PC-9 (cell line): ENCODE measurements around the gene PHRF1. TPM values are rescaled to one million over a fixed set of nuclear protein-coding genes. Genes with fewer than 3 reads are reported as not detected.
A peak's percentile ranks its signal among the peaks of the same experiment; 100 is the strongest.

Source experiments
- Bru-seq: library from RNA; stranded (reverse); fragments of 400-500 nt; gene quantifications from one replicate; lab custom pipeline; 2021; lab: Mats Ljungman, UMichigan
- BruChase-seq, 2 experiments: library from RNA; stranded (reverse); fragments of 400-500 nt; gene quantifications; one replicate each; lab custom pipeline; 2021; lab: Mats Ljungman, UMichigan
- BruUV-seq: library from RNA; stranded (reverse); fragments of 400-500 nt; replicated peaks from 2 replicates; lab custom pipeline; 2021; lab: Mats Ljungman, UMichigan
- CTCF ChIA-PET: fragments of 300-600 bp; sonication (Branson Sonifier 250); formaldehyde crosslinking; loops from one replicate; lab custom pipeline; 2022; ENCODE audit warnings: antibody characterized with exemption; lab: Charles Lee
- POLR2A ChIA-PET: fragments of 300-600 bp; sonication (Branson Sonifier 250); formaldehyde crosslinking; loops from one replicate; lab custom pipeline; 2022; ENCODE audit warnings: antibody characterized with exemption; ENCODE audit not compliant: unreplicated experiment; lab: Charles Lee
- DNase-seq, 2 experiments: peaks; one replicate each; pipeline versions ENCODE4 v3.0.0 to v3.0.0-alpha.2; 2015 to 2022; ENCODE audit warnings: mixed read lengths in 1 of 2
- H2AFZ ChIP-seq: fragments of 200-600 bp; sonication (generic); 2 replicates; pipeline ENCODE4 v1.8.1; 2017; ENCODE audit warnings: antibody characterized with exemption
- H3F3A ChIP-seq: fragments of 200-600 bp; sonication (generic); 2 replicates; pipeline ENCODE4 v1.8.1; 2017; ENCODE audit warnings: antibody characterized with exemption, mild to moderate bottlenecking, low read depth; ENCODE audit not compliant: insufficient read depth
- H3K27ac ChIP-seq: fragments of 200-600 bp; sonication (generic); 2 replicates; pipeline ENCODE4 v1.6.1; 2016; ENCODE audit warnings: mixed run types
- H3K27me3 ChIP-seq: fragments of 200-600 bp; sonication (generic); 2 replicates; pipeline ENCODE4 v1.6.1; 2016; ENCODE audit warnings: low read depth, mixed run types; ENCODE audit not compliant: insufficient read depth
- H3K36me3 ChIP-seq: fragments of 200-600 bp; sonication (generic); 2 replicates; pipeline ENCODE4 v1.6.1; 2016; ENCODE audit warnings: low read depth, mixed run types
- H3K4me1 ChIP-seq: fragments of 200-600 bp; sonication (generic); replicated peaks from 2 replicates; pipeline ENCODE4 v1.6.1; 2016; ENCODE audit warnings: mixed run types; ENCODE audit not compliant: insufficient read depth
- H3K4me2 ChIP-seq: fragments of 200-600 bp; sonication (generic); 2 replicates; pipeline ENCODE4 v1.6.1; 2017; ENCODE audit warnings: mixed run types
- H3K4me3 ChIP-seq: fragments of 200-600 bp; sonication (generic); 2 replicates; pipeline ENCODE4 v1.6.1; 2016; ENCODE audit warnings: mixed run types
- H3K79me2 ChIP-seq: fragments of 200-600 bp; sonication (generic); 2 replicates; pipeline ENCODE4 v1.6.1; 2017; ENCODE audit warnings: low read depth, mixed run types
- H3K9me2 ChIP-seq: fragments of 200-600 bp; sonication (generic); 2 replicates; pipeline ENCODE4 v1.8.1; 2017; ENCODE audit warnings: mild to moderate bottlenecking; ENCODE audit not compliant: insufficient read depth
- H3K9me3 ChIP-seq: fragments of 200-600 bp; sonication (generic); 2 replicates; pipeline ENCODE4 v1.8.1; 2016; ENCODE audit warnings: low read depth; ENCODE audit not compliant: insufficient read depth
- H4K20me1 ChIP-seq: fragments of 200-600 bp; sonication (generic); 2 replicates; pipeline ENCODE4 v1.8.1; 2017; ENCODE audit not compliant: insufficient read depth
- EZH2 ChIP-seq: fragments of 200-600 bp; sonication (generic); IDR thresholded peaks from 2 replicates; pipeline ENCODE4 v1.8.0; 2017; ENCODE audit warnings: antibody characterized with exemption, low read depth
- intact Hi-C: fragments of 100-400 bp; cut with micrococcal nuclease; formaldehyde crosslinking; loops from one replicate; pipeline ENCODE4 v1.10.0; 2022; ENCODE audit not compliant: unreplicated experiment
- long read RNA-seq: library from polyadenylated mRNA; stranded (forward); transcript quantifications from one replicate; pipeline ENCODE4 v2.0.0, GENCODE V29; 2022
- total RNA-seq: library from RNA; stranded (reverse); gene quantifications from 2 replicates; pipeline ENCODE4 v1.2.3, GENCODE V29; 2021
- TF ChIP-seq, protein P1 (sequence below): fragments of 200-600 bp; sonication (generic); conservative IDR thresholded peaks from 2 replicates; pipeline ENCODE4 v1.6.1; 2017; ENCODE audit warnings: mixed run types, antibody characterized with exemption, mild to moderate bottlenecking, moderate library complexity

PHRF1 gene, protein sequence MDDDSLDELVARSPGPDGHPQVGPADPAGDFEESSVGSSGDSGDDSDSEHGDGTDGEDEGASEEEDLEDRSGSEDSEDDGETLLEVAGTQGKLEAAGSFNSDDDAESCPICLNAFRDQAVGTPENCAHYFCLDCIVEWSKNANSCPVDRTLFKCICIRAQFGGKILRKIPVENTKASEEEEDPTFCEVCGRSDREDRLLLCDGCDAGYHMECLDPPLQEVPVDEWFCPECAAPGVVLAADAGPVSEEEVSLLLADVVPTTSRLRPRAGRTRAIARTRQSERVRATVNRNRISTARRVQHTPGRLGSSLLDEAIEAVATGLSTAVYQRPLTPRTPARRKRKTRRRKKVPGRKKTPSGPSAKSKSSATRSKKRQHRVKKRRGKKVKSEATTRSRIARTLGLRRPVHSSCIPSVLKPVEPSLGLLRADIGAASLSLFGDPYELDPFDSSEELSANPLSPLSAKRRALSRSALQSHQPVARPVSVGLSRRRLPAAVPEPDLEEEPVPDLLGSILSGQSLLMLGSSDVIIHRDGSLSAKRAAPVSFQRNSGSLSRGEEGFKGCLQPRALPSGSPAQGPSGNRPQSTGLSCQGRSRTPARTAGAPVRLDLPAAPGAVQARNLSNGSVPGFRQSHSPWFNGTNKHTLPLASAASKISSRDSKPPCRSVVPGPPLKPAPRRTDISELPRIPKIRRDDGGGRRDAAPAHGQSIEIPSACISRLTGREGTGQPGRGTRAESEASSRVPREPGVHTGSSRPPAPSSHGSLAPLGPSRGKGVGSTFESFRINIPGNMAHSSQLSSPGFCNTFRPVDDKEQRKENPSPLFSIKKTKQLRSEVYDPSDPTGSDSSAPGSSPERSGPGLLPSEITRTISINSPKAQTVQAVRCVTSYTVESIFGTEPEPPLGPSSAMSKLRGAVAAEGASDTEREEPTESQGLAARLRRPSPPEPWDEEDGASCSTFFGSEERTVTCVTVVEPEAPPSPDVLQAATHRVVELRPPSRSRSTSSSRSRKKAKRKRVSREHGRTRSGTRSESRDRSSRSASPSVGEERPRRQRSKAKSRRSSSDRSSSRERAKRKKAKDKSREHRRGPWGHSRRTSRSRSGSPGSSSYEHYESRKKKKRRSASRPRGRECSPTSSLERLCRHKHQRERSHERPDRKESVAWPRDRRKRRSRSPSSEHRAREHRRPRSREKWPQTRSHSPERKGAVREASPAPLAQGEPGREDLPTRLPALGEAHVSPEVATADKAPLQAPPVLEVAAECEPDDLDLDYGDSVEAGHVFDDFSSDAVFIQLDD (N-terminal part only)
- total RNA-seq, result 21.7 and 24.5 TPM in 2 replicates
- percentile 68 among the genes with signal in this experiment for Bru-seq, nascent RNA
- percentile 75 among the genes with signal in this experiment for BruChase-seq, experiment 1, labeled RNA remaining after a 2-hour chase
- BruChase-seq, experiment 2, labeled RNA remaining after a 6-hour chase, result percentile 84 among the genes with signal in this experiment
- long read RNA-seq, full-length matches to known transcripts, result 5 of 20 reads
- long read RNA-seq, partial matches to known transcripts, result 10 of 20 reads
- long read RNA-seq, other reads (novel, unspliced or antisense), result 5 of 20 reads

DNA sequence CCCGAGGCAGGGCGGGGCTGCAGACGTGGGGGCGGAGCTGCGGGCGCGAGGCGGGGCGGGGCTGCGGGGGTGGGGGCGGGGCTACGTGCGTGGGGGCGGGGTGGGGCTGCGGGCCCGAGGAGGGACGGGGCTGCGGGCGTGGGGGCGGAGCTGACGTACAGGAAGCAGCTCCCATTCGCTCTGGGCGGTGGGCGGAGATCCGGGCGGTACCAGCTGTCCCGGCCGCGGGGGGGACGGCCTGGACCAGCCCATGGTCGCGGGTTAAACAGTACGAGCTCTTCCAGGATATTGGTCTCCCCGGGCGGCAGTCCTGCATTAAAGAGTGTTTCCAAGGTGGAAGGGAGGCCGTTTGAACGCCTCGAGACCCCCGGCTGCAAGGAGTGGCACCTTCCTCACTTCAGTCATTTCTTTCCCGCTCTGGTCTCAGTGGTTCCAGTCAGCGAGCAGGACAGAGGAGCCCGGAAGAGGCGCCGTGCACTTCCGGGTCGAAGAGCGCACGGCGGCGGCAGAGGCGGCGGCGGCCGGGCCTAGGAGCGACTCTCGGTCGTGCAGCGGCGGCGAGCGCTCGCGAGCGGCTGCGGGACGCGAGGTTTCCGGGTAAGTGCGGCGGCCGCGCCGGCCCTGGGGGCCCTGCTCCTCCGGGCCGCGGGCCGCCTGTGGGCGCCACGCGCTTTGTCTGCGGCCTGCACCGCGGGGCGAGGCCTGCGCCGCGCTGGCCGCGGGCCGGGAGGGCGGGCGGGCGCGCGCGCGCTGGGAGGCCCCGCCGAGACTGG is at the start of gene PHRF1:
Gene PHRF1, plus strand, starts transcription at position 475 of the 773 bp plus-strand sequence. CDS start 5,043 bp downstream, outside the sequence.
- Histone ChIP-seq H3K4me2 (peak within 1 kb of the TSS; percentile 85), H3K4me1 (peaks cover 16% of the 10 kb centered on the region), H3K36me3 (no peaks in the 10 kb centered on the region; the same call in 1 of the 2 replicates), H2AFZ (peak within 1 kb of the TSS; percentile 84), H3F3A (no peaks in the 10 kb centered on the region), H3K9me2 (no peaks in the 10 kb centered on the region), H3K4me3 (peak within 1 kb of the TSS; percentile 79), H3K27me3 (no peaks in the 10 kb centered on the region), H3K9me3 (no peaks in the 10 kb centered on the region), H4K20me1 (peaks cover 40% of the 10 kb centered on the region), H3K79me2 (peaks cover 45% of the 10 kb centered on the region), H3K27ac (peak within 1 kb of the TSS; percentile 61; the same call in 1 of the 2 replicates)
- TF ChIP-seq, protein P1, sequence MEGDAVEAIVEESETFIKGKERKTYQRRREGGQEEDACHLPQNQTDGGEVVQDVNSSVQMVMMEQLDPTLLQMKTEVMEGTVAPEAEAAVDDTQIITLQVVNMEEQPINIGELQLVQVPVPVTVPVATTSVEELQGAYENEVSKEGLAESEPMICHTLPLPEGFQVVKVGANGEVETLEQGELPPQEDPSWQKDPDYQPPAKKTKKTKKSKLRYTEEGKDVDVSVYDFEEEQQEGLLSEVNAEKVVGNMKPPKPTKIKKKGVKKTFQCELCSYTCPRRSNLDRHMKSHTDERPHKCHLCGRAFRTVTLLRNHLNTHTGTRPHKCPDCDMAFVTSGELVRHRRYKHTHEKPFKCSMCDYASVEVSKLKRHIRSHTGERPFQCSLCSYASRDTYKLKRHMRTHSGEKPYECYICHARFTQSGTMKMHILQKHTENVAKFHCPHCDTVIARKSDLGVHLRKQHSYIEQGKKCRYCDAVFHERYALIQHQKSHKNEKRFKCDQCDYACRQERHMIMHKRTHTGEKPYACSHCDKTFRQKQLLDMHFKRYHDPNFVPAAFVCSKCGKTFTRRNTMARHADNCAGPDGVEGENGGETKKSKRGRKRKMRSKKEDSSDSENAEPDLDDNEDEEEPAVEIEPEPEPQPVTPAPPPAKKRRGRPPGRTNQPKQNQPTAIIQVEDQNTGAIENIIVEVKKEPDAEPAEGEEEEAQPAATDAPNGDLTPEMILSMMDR, result no peak
- no peak for TF ChIP-seq EZH2
- ChIA-PET CTCF (interaction anchor here (0.6 kb wide), 1 partner anchor 42 kb away, joined by 3 read pairs; no protein-coding TSS in a partner anchor), POLR2A (interaction anchor here (0.6 to 1.1 kb wide), 4 partner anchors 15 to 369 kb away, joined by 3 to 6 read pairs (median 4); partner anchors contain the start of gene BET1L)
- intact Hi-C loops, result no loop called here
- no TSS peak for BruUV-seq
- DNase-seq, result peak; percentile 67 to 88

DNA sequence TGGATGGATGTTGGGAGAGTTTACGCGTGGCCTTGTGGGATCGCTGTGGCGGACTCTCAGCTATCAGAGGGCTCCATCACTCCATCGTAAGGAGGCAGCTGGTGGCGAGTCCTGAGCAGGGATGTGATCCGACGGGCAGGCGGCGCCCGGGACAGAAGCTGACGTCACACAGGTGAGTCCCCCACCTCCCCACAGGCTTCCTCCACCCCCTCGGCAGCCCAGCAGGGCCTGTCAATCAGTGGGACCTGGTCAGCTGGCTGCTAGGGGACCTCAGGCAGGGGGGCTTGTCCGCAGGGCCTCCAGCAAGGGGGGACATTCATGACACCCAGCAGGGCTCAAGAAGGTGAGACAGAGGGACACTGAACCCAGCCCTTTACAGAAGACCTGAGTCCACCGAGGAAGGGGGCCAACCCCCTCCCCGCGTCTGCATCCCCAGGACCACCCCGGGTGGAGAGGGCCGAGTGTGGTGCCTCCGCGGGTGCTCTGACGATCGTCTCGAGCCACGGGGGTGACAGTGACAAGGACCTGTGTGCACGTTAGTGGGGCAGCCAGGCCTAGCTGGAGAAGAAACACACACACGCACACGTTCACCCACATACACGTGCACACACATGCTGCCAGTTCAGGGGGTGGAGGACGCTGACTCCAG is 48.0 kb upstream of the PHRF1 start:
- POLR2A ChIA-PET, result no interaction called here
- CTCF ChIA-PET, result no interaction called here
- TF ChIP-seq, protein P1, result no peak
- TF ChIP-seq EZH2, result no peak

More for the DNA sequence above, 48.0 kb upstream of the PHRF1 start:
- no peak overlapping the region for H2AFZ ChIP-seq
- H3K4me2 ChIP-seq, result no peak overlapping the region
- no peaks in the 10 kb centered on the region for H3K79me2 ChIP-seq
- BruUV-seq, result no TSS peak
- H3K36me3 ChIP-seq, result no peaks in the 10 kb centered on the region
- DNase-seq, result no peak
- H3K4me1 ChIP-seq, result no peaks in the 10 kb centered on the region
- no peaks in the 10 kb centered on the region for H4K20me1 ChIP-seq
- no peaks in the 10 kb centered on the region for H3K9me2 ChIP-seq
- H3K4me3 ChIP-seq, result no peak overlapping the region
- no peaks in the 10 kb centered on the region for H3K27me3 ChIP-seq
- intact Hi-C loops, result no loop called here
- no peak overlapping the region for H3K27ac ChIP-seq
- no peaks in the 10 kb centered on the region for H3F3A ChIP-seq
- no peaks in the 10 kb centered on the region for H3K9me3 ChIP-seq
